ENCODE measurements around the gene GIGYF1.
A peak's percentile ranks its signal among the peaks of the same experiment; 100 is the strongest.
"Not testable (repeated sequence)": the region's sequence is repeated elsewhere in the genome, so short reads cannot be mapped to it uniquely, and the experiment has no call there.

The GIGYF1 gene, protein sequence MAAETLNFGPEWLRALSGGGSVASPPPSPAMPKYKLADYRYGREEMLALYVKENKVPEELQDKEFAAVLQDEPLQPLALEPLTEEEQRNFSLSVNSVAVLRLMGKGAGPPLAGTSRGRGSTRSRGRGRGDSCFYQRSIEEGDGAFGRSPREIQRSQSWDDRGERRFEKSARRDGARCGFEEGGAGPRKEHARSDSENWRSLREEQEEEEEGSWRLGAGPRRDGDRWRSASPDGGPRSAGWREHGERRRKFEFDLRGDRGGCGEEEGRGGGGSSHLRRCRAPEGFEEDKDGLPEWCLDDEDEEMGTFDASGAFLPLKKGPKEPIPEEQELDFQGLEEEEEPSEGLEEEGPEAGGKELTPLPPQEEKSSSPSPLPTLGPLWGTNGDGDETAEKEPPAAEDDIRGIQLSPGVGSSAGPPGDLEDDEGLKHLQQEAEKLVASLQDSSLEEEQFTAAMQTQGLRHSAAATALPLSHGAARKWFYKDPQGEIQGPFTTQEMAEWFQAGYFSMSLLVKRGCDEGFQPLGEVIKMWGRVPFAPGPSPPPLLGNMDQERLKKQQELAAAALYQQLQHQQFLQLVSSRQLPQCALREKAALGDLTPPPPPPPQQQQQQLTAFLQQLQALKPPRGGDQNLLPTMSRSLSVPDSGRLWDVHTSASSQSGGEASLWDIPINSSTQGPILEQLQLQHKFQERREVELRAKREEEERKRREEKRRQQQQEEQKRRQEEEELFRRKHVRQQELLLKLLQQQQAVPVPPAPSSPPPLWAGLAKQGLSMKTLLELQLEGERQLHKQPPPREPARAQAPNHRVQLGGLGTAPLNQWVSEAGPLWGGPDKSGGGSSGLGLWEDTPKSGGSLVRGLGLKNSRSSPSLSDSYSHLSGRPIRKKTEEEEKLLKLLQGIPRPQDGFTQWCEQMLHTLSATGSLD (N-terminal part only)

GRCh38 chr7:100694098-100694745 lies at the start of gene GIGYF1:
GIGYF1 (minus strand) TSS chr7:100694250; CDS start chr7:100688238, 6,012 bp downstream.
- peak; percentile 49 to 70 (median 63) for DNase-seq

DNA sequence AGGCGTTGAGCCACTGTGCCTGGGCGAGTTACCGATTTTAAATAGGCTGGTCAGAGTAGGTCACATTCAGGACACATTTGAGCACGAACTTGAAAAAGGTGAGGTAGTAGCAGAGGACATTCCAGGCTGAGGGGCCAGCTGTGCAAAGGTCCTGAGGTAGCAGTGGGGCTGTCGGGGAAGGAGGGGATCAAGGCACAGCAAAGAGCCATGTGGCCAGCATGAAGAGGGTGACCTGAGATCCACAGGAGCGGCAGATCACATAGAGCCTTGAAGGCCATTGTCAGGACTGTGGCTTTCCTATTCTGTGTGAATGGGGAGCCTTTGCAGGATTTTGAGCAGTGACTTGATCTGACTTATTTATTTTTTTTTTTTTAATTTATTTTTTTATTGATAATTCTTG lies 45.9 kb upstream of the GIGYF1 start:
- no peak for DNase-seq

DNA sequence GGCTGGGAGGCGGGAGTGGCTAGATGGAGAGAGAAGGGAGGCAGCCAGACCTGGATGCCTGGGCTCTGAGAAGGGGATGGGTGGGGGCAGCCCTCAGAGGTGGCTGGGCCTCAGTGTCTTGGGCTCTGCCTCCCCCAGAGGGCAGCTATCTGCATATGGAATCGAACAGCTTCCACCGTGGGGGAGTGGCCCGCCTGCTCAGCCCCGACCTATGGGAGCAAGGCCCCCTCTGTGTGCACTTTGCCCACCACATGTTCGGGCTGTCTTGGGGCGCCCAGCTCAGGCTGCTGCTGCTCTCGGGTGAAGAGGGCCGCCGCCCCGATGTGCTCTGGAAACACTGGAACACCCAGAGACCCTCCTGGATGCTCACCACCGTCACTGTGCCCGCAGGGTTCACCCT lies 42.6 kb upstream of the GIGYF1 start:
- DNase-seq: no peak

DNA sequence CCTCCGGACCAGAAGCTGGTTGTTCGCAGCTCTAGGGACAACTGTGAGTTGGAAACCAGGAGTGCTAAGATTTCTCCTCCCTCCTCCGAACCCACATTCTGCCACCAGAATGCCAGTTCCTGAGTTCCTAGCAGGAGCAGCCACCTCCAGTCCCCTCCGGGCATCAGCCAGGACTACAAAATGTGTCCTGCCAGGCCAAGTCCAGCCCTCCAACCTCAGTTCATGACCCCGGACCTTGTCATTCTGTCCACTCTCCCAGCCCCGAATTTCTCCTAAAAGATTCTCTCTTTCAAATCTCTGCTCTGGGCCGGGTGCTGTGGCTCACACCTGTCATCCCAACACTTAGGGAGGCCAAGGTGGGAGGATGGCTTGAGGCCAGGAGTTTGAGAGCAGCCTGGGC lies 41.7 kb upstream of the GIGYF1 start:
- no peak for DNase-seq

DNA sequence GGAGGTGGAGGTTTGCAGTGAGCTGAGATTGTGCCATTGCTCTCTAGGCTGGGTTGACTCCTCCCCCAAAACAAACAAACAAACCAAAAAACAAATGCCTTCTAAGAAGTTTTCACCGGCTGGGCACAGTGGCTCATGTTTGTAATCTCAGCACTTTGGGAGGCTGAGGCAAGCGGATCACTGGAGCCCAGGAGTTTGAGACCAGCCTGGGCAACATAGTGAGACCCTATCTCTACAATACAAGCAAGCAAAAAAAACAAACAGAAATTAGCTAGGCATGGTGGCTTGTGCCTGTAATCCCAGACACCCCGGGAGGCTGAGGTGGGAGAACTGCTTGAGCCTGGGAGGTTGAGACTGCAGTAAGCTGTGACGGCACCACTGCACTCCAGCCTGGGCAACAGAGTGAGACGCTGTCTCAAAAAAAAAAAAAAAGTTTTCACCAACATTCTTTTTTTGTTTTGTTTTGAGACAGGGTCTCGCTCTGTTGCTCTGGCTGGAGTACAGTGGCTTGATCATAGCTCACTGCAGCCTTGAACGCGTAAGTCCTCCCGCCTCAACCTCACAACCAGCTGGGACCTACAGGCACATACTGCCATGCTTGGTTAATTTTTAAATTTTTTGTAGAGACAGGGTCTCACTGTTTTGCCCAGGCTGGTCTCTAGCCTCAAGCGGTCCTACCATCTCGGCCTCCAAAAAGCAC lies 38.0 kb upstream of the GIGYF1 start:
- no peak for DNase-seq

DNA sequence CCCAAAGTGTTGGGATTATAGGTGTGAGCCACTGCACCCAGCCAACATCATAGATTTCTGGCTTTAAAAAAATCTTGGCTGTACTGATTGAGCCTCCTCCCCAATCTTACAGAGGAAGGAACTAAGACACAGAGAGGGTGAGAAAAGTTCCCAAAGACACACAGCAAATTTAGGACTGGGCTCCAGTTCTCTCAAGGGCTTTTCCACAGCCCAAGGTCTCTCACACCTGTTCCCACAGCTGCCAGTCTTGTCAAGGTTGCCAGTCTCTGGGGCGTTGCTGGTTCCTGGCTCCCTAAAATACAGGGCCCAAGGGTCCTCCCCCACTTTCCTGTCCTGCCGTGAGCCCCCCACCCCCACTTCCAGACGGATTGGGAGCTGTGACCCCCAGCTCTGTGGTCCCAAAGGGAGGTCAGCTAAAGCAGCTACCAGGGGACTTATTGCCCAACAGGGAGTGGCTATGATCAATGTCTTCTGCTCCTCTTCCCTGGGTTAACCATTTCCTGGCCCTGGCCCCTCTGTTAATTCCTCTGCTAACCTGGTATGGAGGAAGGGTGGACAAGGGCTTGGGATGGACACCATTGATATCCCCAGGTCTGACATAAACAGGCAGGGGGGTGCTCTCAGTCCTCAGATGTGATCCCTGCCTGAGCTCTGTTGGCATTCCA lies 36.2 kb upstream of the GIGYF1 start:
- no peak for DNase-seq

- DNase-seq: no peak
These were observed 34.1 kb upstream of the GIGYF1 start for GRCh38 chr7:100728196-100728595.

GRCh38 chr7:100726996-100727761 lies 33.1 kb upstream of the GIGYF1 start:
- DNase-seq: no peak

- not testable (repeated sequence) for DNase-seq
These were observed 30.3 kb upstream of the GIGYF1 start for GRCh38 chr7:100724364-100724763.

DNA sequence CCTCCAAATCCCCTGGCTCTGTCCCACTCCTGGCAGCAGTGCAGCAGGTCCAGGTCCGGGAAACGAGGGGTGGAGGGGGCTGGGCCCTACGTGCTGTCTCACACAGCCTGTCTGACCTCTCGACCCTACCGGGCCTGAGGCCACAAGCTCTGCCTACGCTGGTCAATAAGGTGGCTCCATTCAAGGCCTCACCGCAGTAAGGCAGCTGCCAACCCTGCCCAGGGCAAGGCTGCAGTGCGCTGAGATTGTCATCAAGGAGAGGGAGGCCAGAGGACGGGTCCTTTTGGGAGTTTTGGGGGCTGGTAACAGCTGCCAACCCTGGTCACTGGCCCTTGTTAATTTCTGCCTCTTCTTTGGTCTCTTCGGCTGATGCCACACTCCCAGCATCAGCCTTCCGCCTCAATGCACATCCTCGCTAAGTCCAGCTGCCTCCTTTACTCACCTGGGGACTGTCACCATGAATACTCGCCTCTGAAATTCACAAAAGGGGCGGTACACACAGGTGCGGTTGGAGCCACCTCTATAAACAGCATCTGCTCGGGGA lies 29.8 kb upstream of the GIGYF1 start:
- no peak for DNase-seq

GRCh38 chr7:100722480-100723212 lies 28.6 kb upstream of the GIGYF1 start:
- no peak for DNase-seq

- DNase-seq: no peak
These were observed 27.4 kb upstream of the GIGYF1 start for GRCh38 chr7:100721505-100721812.

GRCh38 chr7:100720671-100721504 lies 26.8 kb upstream of the GIGYF1 start:
- DNase-seq: no peak

DNA sequence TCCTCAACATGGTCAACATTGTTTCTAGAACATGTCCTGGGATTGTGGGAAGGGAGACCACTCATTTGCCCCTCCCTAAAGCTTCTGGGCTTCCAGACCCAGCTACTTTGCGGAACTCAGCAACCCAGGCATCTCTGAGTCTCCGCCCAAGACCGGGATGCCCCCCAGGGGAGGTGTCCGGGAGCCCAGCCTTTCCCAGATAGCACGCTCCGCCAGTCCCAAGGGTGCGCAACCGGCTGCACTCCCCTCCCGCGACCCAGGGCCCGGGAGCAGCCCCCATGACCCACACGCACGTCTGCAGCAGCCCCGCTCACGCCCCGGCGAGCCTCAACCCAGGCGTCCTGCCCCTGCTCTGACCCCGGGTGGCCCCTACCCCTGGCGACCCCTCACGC lies 26.2 kb upstream of the GIGYF1 start, which contains the start of gene EPO:
EPO (plus strand) TSS at position 190 of the 392 bp plus-strand sequence. CDS start 513 bp downstream, outside the sequence.
- no peak for DNase-seq

DNA sequence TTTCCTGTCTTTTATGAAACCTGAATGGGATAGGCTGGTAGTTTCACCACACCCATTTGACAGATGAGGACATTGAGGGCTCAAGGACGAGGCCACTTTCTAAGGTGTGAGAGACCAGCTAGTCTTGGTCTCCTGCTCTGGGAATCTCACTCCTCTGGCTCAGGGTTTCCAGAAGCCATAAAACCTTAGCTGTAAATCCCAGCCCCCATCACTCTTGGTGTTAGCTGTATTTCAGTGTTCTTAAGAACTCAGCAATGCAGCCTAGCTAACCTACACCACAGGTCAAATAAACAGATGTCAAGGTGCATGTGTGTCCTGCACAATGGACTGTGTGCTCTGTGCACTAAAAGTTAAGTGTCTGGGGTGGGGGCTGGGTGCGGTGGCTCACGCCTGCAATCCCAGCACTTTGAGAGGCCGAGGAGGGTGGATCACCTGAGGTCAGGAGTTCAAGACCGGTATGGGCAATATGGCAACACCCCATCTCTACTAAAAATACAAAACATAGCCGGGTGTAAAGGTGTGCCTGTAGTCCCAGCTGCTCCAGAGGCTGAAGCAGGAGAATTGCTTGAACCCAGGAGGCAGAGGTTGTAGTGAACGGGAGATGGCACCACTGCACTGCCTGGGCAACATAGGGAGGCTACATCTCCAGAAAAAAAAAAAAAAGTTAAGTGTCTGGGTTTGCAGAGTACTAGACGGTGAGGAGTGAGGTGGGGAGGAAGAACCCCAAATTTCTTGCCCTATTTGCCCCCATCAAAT lies 25.7 kb upstream of the GIGYF1 start:
- no peak for DNase-seq

GRCh38 chr7:100717073-100717472 lies 23.0 kb upstream of the GIGYF1 start:
- not testable (repeated sequence) for DNase-seq

DNA sequence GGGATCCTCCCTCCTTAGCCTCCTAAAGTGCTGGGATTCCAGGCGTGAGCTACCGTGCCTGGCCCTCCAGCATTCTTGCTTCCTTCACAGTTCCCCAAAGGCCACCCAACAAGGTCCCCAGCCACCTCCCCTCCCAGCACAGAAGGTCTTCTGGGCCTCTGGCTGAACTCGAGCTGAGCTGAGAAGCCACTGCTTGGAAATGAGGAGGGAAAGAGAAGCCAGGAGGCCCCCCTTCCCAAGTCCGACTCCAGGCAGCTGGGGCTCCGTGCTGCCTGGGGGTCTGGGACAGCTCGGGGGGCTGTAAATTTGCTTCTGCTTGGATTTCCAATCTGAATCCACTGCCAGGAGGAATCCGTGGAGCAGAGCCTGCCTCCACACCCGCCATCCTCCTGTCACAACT lies 20.7 kb upstream of the GIGYF1 start:
- no peak for DNase-seq

- no peak for DNase-seq
These were observed 17.3 kb upstream of the GIGYF1 start for GRCh38 chr7:100711369-100711768.

DNA sequence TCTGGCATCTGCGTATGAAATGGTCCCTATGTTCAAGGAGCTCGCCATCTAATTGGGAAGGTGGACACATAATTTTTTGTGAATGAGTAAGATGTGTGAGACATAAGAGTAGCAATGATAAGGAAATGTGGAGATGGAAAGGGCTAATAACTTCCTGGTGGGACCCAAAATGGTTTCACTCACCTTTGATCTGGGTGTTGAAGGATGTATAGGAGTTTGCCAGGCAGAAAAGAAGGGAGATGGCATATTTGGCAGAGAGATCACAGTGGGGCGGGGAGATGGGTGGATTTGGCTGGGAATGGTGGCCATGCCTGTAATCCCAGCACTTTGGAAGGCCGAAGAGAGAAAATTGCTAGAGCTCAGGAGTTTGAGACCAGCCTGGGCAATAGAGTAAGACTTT lies 16.4 kb upstream of the GIGYF1 start:
- no peak for DNase-seq
